NK-92 (cell line): ENCODE measurements around the gene PDE4D.

Experiments
- DNase-seq: peaks from one replicate; lab custom pipeline; 2025; ENCODE audit not compliant: unreplicated experiment; lab: John Stamatoyannopoulos, UW

Gene PDE4D

DNA sequence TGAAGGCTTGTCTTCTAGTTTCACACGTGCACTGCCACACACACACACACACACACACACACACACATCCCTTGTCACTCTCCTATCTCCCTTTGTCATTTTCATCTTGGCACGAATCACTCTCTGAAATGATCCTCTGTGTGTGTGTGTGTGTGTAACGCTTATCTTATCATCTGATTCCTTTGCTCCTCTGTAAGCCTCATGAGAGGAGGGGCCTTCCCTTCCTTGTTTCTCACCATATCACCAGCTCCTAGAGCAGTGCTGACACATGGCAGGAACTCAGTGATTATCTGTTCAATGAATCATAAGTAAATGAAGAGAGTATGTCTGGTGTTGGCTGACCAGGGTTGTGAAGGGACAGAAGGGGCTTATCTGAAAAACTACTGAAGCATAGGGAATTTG lies 53.3 kb downstream of the PDE4D start:
- DNase-seq: no peak

DNA sequence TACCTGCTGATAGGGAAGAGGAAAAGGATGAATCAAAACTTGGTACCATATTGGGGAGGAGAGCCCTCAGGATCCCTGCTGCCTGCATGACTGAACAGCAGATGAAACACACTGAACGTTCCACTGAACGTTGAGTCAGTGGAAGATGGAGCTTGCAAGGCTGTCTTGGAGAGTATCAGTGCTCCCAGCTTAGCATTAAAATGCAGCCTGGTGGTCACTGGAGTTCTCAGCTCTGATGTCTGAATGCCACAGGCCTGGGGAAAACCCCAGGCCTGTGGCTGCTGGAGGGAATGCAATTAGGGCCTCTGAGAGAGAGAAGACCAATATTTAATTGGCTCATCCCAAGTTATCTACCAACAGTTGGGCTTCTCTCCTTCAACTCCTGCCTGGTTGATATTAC lies 54.5 kb downstream of the PDE4D start:
- no peak for DNase-seq

- no peak for DNase-seq
These were observed 55.5 kb downstream of the PDE4D start for GRCh38 chr5:59838067-59838466.

- no peak for DNase-seq
These were observed 56.5 kb downstream of the PDE4D start for GRCh38 chr5:59837071-59837470.

DNA sequence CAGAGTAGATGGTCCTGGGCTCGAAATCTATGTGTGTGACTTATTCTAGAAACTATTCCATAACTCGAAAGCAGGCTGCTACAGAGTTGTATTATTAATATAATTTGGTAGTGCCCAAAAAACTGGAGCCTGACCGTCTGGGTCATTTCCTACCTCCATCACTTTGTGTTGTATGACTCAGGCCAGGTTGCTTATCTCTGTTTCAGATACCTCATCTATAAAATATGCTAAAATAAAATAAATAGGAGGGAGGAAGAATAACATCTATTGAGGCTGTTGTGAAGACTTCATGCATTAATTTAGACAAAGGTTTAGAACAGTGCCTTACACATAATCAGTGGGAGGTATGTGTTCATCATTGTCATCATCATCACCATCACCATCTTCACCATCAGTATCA lies 57.7 kb downstream of the PDE4D start:
- no peak for DNase-seq

DNA sequence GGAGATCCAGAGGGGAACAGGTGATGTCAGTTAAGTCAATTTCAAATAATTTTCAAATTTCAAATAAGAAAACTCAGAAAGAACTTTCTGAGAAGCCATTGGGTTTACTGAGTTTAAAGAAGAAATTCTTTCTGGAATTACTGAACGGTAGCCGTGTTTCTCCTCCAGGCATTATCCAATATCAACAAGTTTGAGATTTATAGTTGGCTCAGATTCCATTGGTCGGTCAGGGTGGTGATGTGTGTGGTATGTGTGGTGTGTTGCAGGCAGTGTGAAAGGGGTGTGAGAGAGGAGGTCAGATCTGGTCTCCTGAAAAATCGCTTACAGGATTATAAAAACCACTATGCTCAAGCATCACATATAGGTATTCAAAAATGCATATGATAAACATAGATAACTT lies 60.1 kb downstream of the PDE4D start:
- DNase-seq: no peak

GRCh38 chr5:59832577-59833301 lies 60.8 kb downstream of the PDE4D start:
- DNase-seq: no peak

GRCh38 chr5:59831326-59832010 lies 62.1 kb downstream of the PDE4D start:
- DNase-seq: no peak

DNA sequence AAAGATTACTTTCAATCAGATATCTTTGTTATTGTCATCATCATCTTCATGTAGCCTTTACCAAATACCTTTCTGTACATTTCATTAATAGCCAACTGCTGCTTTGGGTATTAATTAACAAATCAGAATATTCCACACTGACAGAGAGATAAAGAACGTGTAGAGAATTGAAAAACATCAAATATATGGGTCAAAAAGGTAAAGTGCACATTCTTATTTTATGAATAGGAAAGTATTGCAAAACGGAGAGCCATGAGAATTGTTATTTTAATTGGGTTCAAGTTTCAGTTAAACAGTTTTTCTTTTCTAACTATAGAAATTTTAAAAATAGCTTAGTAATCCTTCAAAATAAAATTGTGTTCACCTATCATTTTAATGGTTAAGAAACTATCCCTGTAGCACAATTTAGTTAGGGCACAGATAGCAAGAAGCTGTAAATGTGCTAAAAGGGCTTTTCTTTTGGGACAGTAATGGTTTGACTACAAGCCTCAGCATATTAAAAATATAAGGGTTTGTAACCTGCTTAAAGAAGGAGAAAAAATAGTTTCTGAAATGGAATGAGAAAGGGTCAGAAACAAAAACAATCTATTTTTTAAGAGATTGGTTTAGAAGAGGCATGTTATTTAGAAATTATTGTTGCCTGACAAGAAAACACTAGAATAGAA lies 62.9 kb downstream of the PDE4D start:
- no peak for DNase-seq

GRCh38 chr5:59829922-59830321 lies 63.6 kb downstream of the PDE4D start:
- DNase-seq: no peak

GRCh38 chr5:59829386-59829785 lies 64.1 kb downstream of the PDE4D start:
- no peak for DNase-seq

DNA sequence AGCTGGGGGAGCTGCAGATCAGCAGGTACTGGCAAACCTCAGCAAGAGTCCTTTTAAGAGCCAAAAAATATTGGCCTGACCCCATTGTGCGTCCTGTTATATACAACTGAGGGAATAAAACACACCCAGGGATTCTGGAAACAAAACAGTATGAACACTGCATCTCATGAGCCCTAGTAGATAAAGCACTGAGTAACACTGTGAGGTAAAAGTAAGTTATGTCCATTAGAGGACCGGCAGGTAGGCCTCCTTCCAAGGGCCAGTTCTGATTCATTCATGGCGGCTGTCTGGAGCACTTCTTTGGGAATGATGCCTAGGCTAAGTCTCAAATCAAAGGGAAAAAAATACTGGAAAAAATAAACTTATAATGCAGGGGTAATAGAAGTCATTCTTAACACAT lies 64.9 kb downstream of the PDE4D start:
- no peak for DNase-seq

DNA sequence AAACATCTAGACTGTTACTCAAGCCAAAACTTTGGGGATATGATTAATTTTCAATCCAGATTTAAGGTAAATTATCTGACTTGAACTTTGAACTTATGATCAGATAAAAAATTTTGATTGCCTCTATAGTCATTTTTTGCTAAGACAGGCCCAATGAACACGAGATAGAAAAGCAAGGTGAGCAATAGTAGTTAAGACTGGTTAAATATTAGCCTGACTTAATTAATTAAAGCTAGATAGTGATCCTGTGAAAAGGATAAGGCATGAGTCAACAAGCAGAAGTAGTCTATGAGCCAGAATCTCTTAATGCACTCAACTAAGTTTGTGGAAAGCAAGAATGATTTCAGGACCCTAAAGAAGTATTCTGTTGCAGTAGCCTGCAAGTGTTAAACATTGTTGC lies 66.5 kb downstream of the PDE4D start:
- DNase-seq: no peak

DNA sequence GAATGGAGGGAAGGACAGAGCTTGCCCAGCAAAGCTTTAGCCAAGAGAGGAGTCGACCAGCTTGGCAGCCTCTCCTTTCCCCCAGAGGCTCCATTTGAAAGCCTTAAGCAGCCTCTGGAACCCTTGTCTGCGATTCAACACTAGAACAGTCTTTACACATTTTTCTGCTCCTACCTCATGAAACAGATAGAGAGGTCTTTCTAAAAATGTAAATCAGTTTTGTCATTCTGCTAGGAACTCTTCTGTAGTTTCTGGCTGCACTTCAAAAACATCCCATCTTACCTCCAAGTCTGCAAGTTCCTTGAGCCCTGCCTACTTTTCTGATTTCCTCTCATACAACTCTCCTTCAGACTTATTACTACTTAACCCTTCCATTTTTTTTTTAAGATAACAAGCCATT lies 70.1 kb downstream of the PDE4D start:
- no peak for DNase-seq

DNA sequence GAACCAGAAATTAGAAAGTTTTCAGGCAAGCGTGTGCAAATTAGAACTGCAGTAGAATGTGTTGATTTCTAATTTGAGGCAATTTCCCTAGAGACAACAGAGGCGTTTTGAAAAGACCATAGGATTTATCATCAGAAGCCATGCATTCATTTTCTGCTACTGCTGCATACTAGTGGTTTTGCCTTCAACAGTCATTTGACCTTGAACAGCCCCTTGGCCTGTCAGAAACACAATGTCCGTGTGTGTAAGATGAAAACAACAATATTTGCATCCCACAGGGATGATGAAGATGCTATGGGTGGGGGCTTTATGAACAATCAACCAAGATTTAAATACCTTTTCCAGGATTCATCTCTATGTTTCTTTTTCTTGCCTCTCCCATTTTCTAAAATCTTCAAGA lies 73.7 kb downstream of the PDE4D start:
- no peak for DNase-seq

- no peak for DNase-seq
These were observed 76.0 kb downstream of the PDE4D start for GRCh38 chr5:59817536-59817935.

- no peak for DNase-seq
These were observed 76.7 kb downstream of the PDE4D start for GRCh38 chr5:59816654-59817300.

DNA sequence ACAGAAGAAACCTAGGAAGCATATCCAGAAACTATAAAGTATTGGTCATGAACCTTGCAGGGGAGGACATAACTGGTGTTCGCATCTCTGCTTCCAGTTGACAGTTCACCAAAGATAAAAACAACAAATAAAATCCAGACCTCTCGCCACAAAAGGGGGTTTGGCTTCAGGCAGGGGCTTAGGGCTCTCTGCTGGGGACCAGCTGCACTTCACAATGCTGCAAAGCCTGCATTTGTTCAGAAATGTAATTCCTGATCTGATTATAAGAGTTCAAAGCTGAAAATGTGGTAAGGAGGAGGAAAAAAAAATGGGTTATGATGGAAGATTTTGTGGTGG lies 79.0 kb downstream of the PDE4D start:
- DNase-seq: no peak

- no peak for DNase-seq
These were observed 79.6 kb downstream of the PDE4D start for GRCh38 chr5:59813761-59814536.

DNA sequence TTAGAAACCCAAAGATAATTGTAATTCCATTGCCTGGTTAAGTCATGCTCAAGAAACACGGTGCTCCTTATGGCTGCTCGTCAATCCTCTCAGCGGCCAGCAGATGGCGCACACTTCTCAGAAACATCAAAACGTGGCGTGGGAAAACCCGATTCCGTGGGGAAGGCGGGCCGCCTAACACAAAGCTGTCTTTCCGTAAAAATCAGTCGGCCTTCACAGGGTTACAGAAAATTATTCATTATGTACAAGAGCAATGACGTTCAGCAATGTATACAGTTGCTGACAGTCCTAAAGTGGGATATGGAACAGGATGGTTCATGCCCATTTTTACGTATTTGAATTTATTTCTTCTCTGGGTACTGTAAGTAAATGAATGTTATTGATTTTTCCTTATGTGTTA lies 83.5 kb downstream of the PDE4D start:
- DNase-seq: no peak

DNA sequence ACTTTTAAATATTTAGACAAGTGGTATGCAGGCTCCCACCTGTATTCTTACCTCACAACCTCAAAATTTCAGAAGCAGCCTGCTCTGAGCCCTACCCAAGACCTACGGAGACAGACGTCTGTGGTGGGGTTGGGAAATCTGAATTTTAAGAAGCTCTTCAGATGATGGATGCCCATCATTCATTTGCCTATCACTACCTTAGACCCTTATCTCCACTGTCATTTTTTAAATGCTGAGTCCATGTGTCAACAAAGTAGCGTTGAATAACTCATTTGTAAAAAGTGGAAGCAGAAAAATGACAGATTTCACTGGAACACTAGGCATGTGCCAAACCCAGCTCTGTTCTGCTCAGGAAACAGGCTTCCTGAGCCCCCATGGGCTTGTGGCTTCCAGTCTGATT lies 85.7 kb downstream of the PDE4D start:
- DNase-seq: no peak
